PC-9 (cell line): ENCODE data around the gene DNAH7. TPM values are rescaled to one million over a fixed set of nuclear protein-coding genes. Genes with fewer than 3 reads are reported as not detected.

Experiments
- BruUV-seq: library from RNA; stranded (reverse); fragments of 400-500 nt; replicated peaks from 2 replicates; lab custom pipeline; 2021; lab: Mats Ljungman, UMichigan
- CTCF ChIA-PET: fragments of 300-600 bp; sonication (Branson Sonifier 250); formaldehyde crosslinking; loops from one replicate; lab custom pipeline; 2022; ENCODE audit warnings: antibody characterized with exemption; lab: Charles Lee
- POLR2A ChIA-PET: fragments of 300-600 bp; sonication (Branson Sonifier 250); formaldehyde crosslinking; loops from one replicate; lab custom pipeline; 2022; ENCODE audit warnings: antibody characterized with exemption; ENCODE audit not compliant: unreplicated experiment; lab: Charles Lee
- DNase-seq, 2 experiments: peaks; one replicate each; pipeline versions ENCODE4 v3.0.0 to v3.0.0-alpha.2; 2015 to 2022; ENCODE audit warnings: mixed read lengths in 1 of 2
- H2AFZ ChIP-seq: fragments of 200-600 bp; sonication (generic); 2 replicates; pipeline ENCODE4 v1.8.1; 2017; ENCODE audit warnings: antibody characterized with exemption
- H3F3A ChIP-seq: fragments of 200-600 bp; sonication (generic); 2 replicates; pipeline ENCODE4 v1.8.1; 2017; ENCODE audit warnings: antibody characterized with exemption, mild to moderate bottlenecking, low read depth; ENCODE audit not compliant: insufficient read depth
- H3K27ac ChIP-seq: fragments of 200-600 bp; sonication (generic); 2 replicates; pipeline ENCODE4 v1.6.1; 2016; ENCODE audit warnings: mixed run types
- H3K27me3 ChIP-seq: fragments of 200-600 bp; sonication (generic); 2 replicates; pipeline ENCODE4 v1.6.1; 2016; ENCODE audit warnings: low read depth, mixed run types; ENCODE audit not compliant: insufficient read depth
- H3K36me3 ChIP-seq: fragments of 200-600 bp; sonication (generic); 2 replicates; pipeline ENCODE4 v1.6.1; 2016; ENCODE audit warnings: low read depth, mixed run types
- H3K4me1 ChIP-seq: fragments of 200-600 bp; sonication (generic); replicated peaks from 2 replicates; pipeline ENCODE4 v1.6.1; 2016; ENCODE audit warnings: mixed run types; ENCODE audit not compliant: insufficient read depth
- H3K4me2 ChIP-seq: fragments of 200-600 bp; sonication (generic); 2 replicates; pipeline ENCODE4 v1.6.1; 2017; ENCODE audit warnings: mixed run types
- H3K4me3 ChIP-seq: fragments of 200-600 bp; sonication (generic); 2 replicates; pipeline ENCODE4 v1.6.1; 2016; ENCODE audit warnings: mixed run types
- H3K79me2 ChIP-seq: fragments of 200-600 bp; sonication (generic); 2 replicates; pipeline ENCODE4 v1.6.1; 2017; ENCODE audit warnings: low read depth, mixed run types
- H3K9me2 ChIP-seq: fragments of 200-600 bp; sonication (generic); 2 replicates; pipeline ENCODE4 v1.8.1; 2017; ENCODE audit warnings: mild to moderate bottlenecking; ENCODE audit not compliant: insufficient read depth
- H3K9me3 ChIP-seq: fragments of 200-600 bp; sonication (generic); 2 replicates; pipeline ENCODE4 v1.8.1; 2016; ENCODE audit warnings: low read depth; ENCODE audit not compliant: insufficient read depth
- H4K20me1 ChIP-seq: fragments of 200-600 bp; sonication (generic); 2 replicates; pipeline ENCODE4 v1.8.1; 2017; ENCODE audit not compliant: insufficient read depth
- EZH2 ChIP-seq: fragments of 200-600 bp; sonication (generic); IDR thresholded peaks from 2 replicates; pipeline ENCODE4 v1.8.0; 2017; ENCODE audit warnings: antibody characterized with exemption, low read depth
- intact Hi-C: fragments of 100-400 bp; cut with micrococcal nuclease; formaldehyde crosslinking; loops from one replicate; pipeline ENCODE4 v1.10.0; 2022; ENCODE audit not compliant: unreplicated experiment
- total RNA-seq: library from RNA; stranded (reverse); gene quantifications from 2 replicates; pipeline ENCODE4 v1.2.3, GENCODE V29; 2021
- TF ChIP-seq, protein P1 (sequence below): fragments of 200-600 bp; sonication (generic); conservative IDR thresholded peaks from 2 replicates; pipeline ENCODE4 v1.6.1; 2017; ENCODE audit warnings: mixed run types, antibody characterized with exemption, mild to moderate bottlenecking, moderate library complexity

The DNAH7 gene
- total RNA-seq, 1 experiment from 2014 or later = 3.8 TPM

DNA sequence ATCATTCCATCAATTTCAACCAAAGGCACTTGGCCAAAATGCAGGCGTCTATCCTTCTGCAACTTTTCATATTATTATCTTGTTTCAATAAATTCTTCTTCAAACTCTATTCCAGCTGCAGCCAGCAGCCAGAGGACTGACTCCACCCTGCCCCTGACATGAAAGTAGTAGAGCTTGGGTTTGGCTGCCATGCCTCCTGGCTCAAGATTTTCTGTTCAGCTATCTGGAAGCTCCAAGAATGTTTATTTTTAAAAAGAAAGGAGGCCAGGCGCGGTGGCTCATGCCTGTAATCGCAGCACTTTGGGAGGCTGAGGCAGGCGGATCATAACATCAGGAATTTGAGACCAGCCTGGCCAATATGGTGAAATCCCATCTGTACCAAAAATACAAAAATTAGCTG, 4.9 kb downstream of the DNAH7 start:
- H3K9me3 ChIP-seq = no peaks in the 10 kb centered on the region
- intact Hi-C loops = loop anchor here (10.0 kb wide), 1 partner anchor 399 kb away; no protein-coding TSS in a partner anchor
- POLR2A ChIA-PET = interaction anchor here (0.7 kb wide), 1 partner anchor 72 kb away, joined by 6 read pairs; no protein-coding TSS in a partner anchor
- H3K36me3 ChIP-seq = no peaks in the 10 kb centered on the region
- CTCF ChIA-PET = no interaction called here
- no TSS peak for BruUV-seq
- no peak for DNase-seq
- no peak overlapping the region for H3K27ac ChIP-seq
- no peaks in the 10 kb centered on the region for H4K20me1 ChIP-seq
- no peak overlapping the region for H3K4me2 ChIP-seq
- no peak overlapping the region for H2AFZ ChIP-seq
- no peak overlapping the region for H3K4me3 ChIP-seq
- TF ChIP-seq EZH2 = no peak
- TF ChIP-seq, protein P1, sequence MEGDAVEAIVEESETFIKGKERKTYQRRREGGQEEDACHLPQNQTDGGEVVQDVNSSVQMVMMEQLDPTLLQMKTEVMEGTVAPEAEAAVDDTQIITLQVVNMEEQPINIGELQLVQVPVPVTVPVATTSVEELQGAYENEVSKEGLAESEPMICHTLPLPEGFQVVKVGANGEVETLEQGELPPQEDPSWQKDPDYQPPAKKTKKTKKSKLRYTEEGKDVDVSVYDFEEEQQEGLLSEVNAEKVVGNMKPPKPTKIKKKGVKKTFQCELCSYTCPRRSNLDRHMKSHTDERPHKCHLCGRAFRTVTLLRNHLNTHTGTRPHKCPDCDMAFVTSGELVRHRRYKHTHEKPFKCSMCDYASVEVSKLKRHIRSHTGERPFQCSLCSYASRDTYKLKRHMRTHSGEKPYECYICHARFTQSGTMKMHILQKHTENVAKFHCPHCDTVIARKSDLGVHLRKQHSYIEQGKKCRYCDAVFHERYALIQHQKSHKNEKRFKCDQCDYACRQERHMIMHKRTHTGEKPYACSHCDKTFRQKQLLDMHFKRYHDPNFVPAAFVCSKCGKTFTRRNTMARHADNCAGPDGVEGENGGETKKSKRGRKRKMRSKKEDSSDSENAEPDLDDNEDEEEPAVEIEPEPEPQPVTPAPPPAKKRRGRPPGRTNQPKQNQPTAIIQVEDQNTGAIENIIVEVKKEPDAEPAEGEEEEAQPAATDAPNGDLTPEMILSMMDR = no peak
- H3K27me3 ChIP-seq = no peaks in the 10 kb centered on the region
- no peaks in the 10 kb centered on the region for H3F3A ChIP-seq
- no peaks in the 10 kb centered on the region for H3K9me2 ChIP-seq
- H3K79me2 ChIP-seq = no peaks in the 10 kb centered on the region
- H3K4me1 ChIP-seq = no peaks in the 10 kb centered on the region; the same call in 1 of the 2 replicates

DNA sequence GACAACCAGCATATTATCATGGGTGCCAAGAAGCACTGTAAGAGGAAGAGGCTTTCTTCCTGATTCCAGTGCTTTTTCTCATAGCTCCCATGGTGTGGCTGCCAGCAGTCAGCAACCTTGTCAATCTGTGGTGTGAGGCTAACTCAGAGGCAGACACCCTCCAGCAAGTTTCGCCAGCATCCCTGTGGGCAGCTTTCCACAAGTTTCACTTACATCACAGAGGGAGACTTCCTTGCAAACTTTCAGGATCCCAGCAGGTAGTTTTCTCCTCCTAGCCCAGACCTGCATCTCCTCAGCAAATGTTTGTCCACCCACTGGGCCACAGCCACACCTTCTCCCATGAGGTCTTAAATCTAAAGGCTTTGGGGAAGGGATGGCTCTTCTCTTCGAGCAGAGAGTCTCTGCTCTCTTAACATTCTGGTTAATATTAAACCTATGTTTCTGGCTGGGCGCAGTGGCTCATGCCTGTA, 9.1 kb downstream of the DNAH7 start:
- Histone ChIP-seq H2AFZ (no peak overlapping the region), H3K79me2 (no peaks in the 10 kb centered on the region), H3K36me3 (no peaks in the 10 kb centered on the region), H4K20me1 (no peaks in the 10 kb centered on the region), H3K27me3 (no peaks in the 10 kb centered on the region), H3K4me3 (no peak overlapping the region), H3K4me2 (no peak overlapping the region), H3K4me1 (no peaks in the 10 kb centered on the region), H3K9me3 (no peaks in the 10 kb centered on the region), H3K27ac (no peak overlapping the region), H3K9me2 (no peaks in the 10 kb centered on the region), H3F3A (no peaks in the 10 kb centered on the region)
- ChIA-PET CTCF (interaction anchor here (0.6 kb wide), 1 partner anchor 273 kb away, joined by 3 read pairs; no protein-coding TSS in a partner anchor), POLR2A (no interaction called here)
- intact Hi-C loops = no loop called here
- TF ChIP-seq, protein P1 = no peak
- TF ChIP-seq EZH2 = no peak
- no peak for DNase-seq
- BruUV-seq = no TSS peak

DNA sequence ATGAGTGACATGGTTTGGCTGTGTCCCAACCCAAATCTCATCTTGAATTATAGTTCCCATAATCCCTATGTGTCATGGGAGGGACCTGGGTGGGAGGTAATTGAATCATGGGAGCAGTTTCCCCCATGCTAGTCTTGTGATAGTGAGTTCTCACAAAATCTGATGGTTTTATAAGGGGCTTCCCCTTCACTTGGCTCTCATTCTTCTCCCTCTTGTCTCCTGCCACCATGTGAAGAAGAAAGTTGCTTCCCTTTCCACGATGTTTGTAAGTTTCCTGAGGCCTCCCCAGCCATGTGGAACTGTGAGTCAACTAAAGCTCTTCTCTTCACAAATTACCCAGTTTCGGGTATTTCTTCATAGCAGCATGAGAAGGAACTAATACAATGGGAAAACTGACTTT, 14.0 kb downstream of the DNAH7 start:
- Histone ChIP-seq H3K79me2 (no peaks in the 10 kb centered on the region), H3K4me3 (no peak overlapping the region), H3F3A (no peaks in the 10 kb centered on the region), H3K36me3 (no peaks in the 10 kb centered on the region), H2AFZ (no peak overlapping the region), H3K4me1 (no peaks in the 10 kb centered on the region), H3K9me3 (no peaks in the 10 kb centered on the region), H3K4me2 (no peak overlapping the region), H3K27me3 (no peaks in the 10 kb centered on the region), H3K9me2 (no peaks in the 10 kb centered on the region), H3K27ac (no peak overlapping the region), H4K20me1 (no peaks in the 10 kb centered on the region)
- TF ChIP-seq, protein P1 = no peak
- no peak for TF ChIP-seq EZH2
- no TSS peak for BruUV-seq
- intact Hi-C loops = no loop called here
- no peak for DNase-seq
- POLR2A ChIA-PET = no interaction called here
- CTCF ChIA-PET = no interaction called here
